ENCODE results near the gene CNNM2.
"Not testable (repeated sequence)": the region's sequence is repeated elsewhere in the genome, so short reads cannot be mapped to it uniquely, and the experiment has no call there.

CNNM2 gene

GRCh38 chr10:103110407-103110806, 192.3 kb downstream of the CNNM2 start:
- H3K27ac Mint-ChIP-seq = no peak overlapping the region
- no peaks in the 10 kb centered on the region for H3K27me3 Mint-ChIP-seq
- H3K9me3 Mint-ChIP-seq = no peaks in the 10 kb centered on the region
- peaks cover 3% of the 10 kb centered on the region for H3K36me3 Mint-ChIP-seq
- no peak overlapping the region for H3K4me3 Mint-ChIP-seq
- peaks cover 16% of the 10 kb centered on the region for H3K4me1 Mint-ChIP-seq

- H3K4me3 Mint-ChIP-seq = no peak overlapping the region
- peaks cover 16% of the 10 kb centered on the region for H3K4me1 Mint-ChIP-seq
- no peaks in the 10 kb centered on the region for H3K9me3 Mint-ChIP-seq
- no peaks in the 10 kb centered on the region for H3K27me3 Mint-ChIP-seq
- peaks cover 2% of the 10 kb centered on the region for H3K36me3 Mint-ChIP-seq
- H3K27ac Mint-ChIP-seq = no peak overlapping the region
Measured at GRCh38 chr10:103111031-103111917, 193.2 kb downstream of the CNNM2 start.

- peaks cover 16% of the 10 kb centered on the region for H3K4me1 Mint-ChIP-seq
- peak overlapping the region; percentile 76 for H3K27ac Mint-ChIP-seq
- H3K27me3 Mint-ChIP-seq = no peaks in the 10 kb centered on the region
- no peak overlapping the region for H3K4me3 Mint-ChIP-seq
- peaks cover 2% of the 10 kb centered on the region for H3K36me3 Mint-ChIP-seq
- H3K9me3 Mint-ChIP-seq = no peaks in the 10 kb centered on the region
Measured at GRCh38 chr10:103111918-103112877, 194.1 kb downstream of the CNNM2 start.

DNA sequence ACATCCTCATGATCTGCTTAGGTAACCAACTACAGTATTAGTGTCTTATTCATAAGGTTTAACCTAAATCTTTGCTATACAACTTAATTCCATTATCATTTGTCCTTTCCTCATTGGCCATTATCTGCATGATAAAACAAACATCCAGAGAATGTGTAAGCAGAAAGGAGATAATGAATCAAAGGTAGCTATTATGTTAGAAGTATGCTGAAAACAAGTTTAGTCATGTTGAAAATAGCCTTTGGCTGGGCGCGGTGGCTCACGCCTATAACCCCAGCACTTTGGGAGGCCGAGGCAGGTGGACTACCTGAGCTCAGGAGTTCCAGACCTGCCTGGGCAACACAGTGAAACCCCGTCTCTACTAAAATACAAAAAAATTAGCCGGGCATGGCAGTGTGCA, 196.8 kb downstream of the CNNM2 start:
- Mint-ChIP-seq H3K9me3 (no peaks in the 10 kb centered on the region), H3K27me3 (no peaks in the 10 kb centered on the region), H3K4me1 (peaks cover 19% of the 10 kb centered on the region), H3K36me3 (no peaks in the 10 kb centered on the region), H3K27ac (no peak overlapping the region), H3K4me3 (no peak overlapping the region)

DNA sequence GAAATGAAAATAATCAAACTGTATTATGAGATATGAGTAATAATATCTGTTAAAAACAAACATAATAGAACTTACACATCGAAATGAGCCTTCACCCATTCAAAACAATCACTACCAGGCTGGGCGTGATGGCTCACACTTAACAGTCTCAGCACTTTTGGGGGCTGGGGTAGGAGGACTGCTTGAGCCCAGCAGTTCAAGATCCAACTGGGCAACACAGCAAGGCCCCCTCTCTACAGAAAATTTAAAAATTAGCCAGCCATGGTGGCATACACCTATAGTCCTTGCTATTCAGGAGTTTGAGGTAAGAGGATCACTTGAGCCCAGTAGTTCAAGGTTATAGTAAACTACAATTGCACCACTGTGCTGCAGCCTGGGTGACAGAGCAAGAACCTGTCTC, 199.2 kb downstream of the CNNM2 start:
- H3K4me3 Mint-ChIP-seq = no peak overlapping the region
- no peaks in the 10 kb centered on the region for H3K36me3 Mint-ChIP-seq
- H3K27me3 Mint-ChIP-seq = no peaks in the 10 kb centered on the region
- peaks cover 10% of the 10 kb centered on the region for H3K4me1 Mint-ChIP-seq
- H3K9me3 Mint-ChIP-seq = no peaks in the 10 kb centered on the region
- H3K27ac Mint-ChIP-seq = no peak overlapping the region

DNA sequence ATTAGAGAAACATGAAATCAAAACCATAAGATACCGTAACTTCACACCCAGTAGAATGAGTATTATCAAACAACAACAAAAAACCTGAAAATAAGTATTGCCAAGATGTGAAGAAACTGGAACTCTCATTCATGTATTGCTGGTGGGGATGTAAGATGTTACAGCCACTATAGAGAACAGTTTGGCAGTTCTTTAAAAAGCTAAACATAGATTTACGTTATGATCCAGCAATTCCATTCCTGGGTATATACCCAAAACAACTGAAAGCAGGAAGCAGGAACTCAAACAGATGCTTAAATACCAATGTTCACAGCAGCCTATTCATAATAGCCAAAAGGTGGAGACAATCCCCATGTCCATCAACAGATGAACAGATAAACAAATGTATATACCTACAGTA, 202.5 kb downstream of the CNNM2 start:
- H3K4me1 Mint-ChIP-seq = peaks cover 27% of the 10 kb centered on the region
- H3K9me3 Mint-ChIP-seq = no peaks in the 10 kb centered on the region
- no peak overlapping the region for H3K4me3 Mint-ChIP-seq
- no peak overlapping the region for H3K27ac Mint-ChIP-seq
- H3K36me3 Mint-ChIP-seq = no peaks in the 10 kb centered on the region
- H3K27me3 Mint-ChIP-seq = no peaks in the 10 kb centered on the region

GRCh38 chr10:103120977-103121735, 203.1 kb downstream of the CNNM2 start:
- Mint-ChIP-seq H3K27me3 (no peaks in the 10 kb centered on the region), H3K27ac (no peak overlapping the region), H3K36me3 (peaks cover 3% of the 10 kb centered on the region), H3K4me3 (no peak overlapping the region), H3K4me1 (peaks cover 33% of the 10 kb centered on the region), H3K9me3 (no peaks in the 10 kb centered on the region)

DNA sequence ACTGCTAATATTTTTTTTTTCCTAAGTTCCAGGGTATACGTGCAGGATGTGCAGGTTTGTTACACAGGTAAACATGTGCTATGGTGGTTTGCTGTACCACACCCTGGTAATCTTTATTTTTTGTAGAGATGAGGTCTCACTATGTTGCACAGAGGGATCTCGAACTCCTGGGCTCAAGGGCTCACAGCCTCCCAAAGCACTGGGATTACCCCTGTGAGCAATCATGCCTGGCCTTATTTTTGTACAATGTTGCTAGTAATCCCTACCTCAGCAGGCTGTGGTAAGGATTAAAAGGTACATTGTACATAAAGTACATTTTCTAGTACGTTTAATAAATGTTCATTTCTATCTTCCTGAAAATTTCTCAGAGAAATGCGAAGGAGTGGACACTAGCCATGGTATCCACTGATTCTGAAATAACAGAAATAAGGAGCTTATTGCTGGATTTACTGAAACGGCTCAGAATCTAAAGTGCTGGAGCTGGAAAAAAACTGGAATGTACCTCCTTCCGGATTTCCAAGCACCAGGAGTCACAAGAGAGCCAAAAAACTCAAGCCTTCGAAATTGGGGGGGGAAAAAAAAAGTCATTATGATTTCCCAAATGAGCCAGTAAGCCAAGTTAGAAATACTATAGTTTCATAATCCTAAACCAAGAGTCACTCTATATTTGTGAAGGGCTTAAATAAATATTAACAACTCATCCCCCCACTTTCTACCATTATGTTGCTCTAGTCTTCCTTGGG, 205.4 kb downstream of the CNNM2 start:
- Mint-ChIP-seq H3K27ac (no peak overlapping the region), H3K4me1 (peaks cover 31% of the 10 kb centered on the region), H3K9me3 (no peaks in the 10 kb centered on the region), H3K36me3 (peaks cover 5% of the 10 kb centered on the region), H3K27me3 (no peaks in the 10 kb centered on the region), H3K4me3 (no peak overlapping the region)

- peaks cover 31% of the 10 kb centered on the region for H3K4me1 Mint-ChIP-seq
- no peak overlapping the region for H3K27ac Mint-ChIP-seq
Measured at GRCh38 chr10:103124420-103125096, 206.5 kb downstream of the CNNM2 start.

DNA sequence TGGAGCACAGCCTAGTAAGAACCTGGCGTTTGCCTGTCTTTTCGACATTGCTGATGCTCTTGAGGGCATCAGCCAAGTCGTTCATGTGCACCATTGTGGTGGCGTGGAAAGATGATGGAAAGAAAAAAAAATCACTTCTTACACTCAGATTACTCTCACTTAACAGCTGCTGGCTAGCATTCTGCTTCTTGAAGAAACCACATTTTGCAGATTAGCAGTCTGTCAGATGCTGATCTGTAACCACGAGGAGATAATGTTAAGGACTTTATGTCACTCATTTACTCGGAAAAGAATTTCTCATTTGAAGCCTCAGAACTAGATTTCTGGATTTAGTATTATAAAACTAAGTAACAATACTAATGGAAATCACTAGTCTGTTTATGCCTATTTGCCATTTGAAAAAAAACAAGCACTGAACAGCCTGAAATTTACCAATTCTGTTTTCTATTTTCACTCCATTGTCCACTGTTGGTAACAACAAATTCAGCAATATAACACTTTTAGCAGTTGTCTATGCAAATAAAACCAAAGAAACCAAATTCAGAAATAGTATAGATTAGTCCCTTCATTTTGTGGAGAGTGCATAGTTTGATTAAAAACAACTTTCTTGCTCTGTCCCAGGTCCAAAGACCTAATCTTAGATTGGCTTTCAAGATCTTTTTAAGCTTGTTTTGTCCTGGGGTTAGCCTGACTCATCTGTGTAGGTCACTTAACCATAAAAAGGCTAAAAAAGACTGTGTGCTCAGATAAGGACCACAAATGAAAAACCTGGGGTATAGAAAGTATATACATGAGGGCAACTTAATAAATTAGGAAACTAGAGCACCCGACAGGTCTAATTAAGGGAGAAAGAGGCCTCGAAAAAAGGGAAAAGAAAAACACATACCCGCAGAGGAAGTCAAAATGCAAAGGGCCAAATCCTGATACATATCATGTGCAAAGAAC, 207.5 kb downstream of the CNNM2 start:
- no peaks in the 10 kb centered on the region for H3K9me3 Mint-ChIP-seq
- H3K4me3 Mint-ChIP-seq = no peak overlapping the region
- H3K36me3 Mint-ChIP-seq = peaks cover 6% of the 10 kb centered on the region
- H3K4me1 Mint-ChIP-seq = peaks cover 31% of the 10 kb centered on the region
- H3K27me3 Mint-ChIP-seq = no peaks in the 10 kb centered on the region
- no peak overlapping the region for H3K27ac Mint-ChIP-seq

More at GRCh38 chr10:103124420-103125096, 206.5 kb downstream of the CNNM2 start:
- H3K9me3 Mint-ChIP-seq = no peaks in the 10 kb centered on the region
- H3K4me3 Mint-ChIP-seq = no peak overlapping the region
- H3K27me3 Mint-ChIP-seq = no peaks in the 10 kb centered on the region
- H3K36me3 Mint-ChIP-seq = peaks cover 5% of the 10 kb centered on the region

GRCh38 chr10:103127241-103127640, 209.1 kb downstream of the CNNM2 start:
- Mint-ChIP-seq H3K4me1 (peaks cover 37% of the 10 kb centered on the region), H3K27me3 (no peaks in the 10 kb centered on the region), H3K27ac (no peak overlapping the region), H3K4me3 (no peak overlapping the region), H3K9me3 (no peaks in the 10 kb centered on the region), H3K36me3 (peaks cover 16% of the 10 kb centered on the region)

DNA sequence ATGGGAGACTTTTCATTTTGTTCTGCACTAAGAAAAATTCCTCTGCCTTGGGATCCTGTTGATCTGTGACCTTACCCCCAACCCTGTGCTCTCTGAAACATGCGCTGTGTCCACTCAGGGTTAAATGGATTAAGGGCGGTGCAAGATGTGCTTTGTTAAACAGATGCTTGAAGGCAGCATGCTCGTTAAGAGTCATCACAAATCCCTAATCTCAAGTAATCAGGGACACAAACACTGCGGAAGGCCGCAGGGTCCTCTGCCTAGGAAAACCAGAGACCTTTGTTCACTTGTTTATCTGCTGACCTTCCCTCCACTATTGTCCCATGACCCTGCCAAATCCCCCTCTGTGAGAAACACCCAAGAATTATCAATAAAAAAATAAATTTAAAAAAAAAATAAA, 212.1 kb downstream of the CNNM2 start:
- not testable (repeated sequence) for H3K4me3 Mint-ChIP-seq, H3K9me3 Mint-ChIP-seq

GRCh38 chr10:103130910-103131309, 212.8 kb downstream of the CNNM2 start:
- no peaks in the 10 kb centered on the region for H3K9me3 Mint-ChIP-seq
- H3K4me1 Mint-ChIP-seq = peaks cover 32% of the 10 kb centered on the region
- H3K4me3 Mint-ChIP-seq = no peak overlapping the region
- H3K36me3 Mint-ChIP-seq = peaks cover 32% of the 10 kb centered on the region
- H3K27ac Mint-ChIP-seq = peak overlapping the region; percentile 30
- no peaks in the 10 kb centered on the region for H3K27me3 Mint-ChIP-seq

More for the DNA sequence above, 212.1 kb downstream of the CNNM2 start:
- not testable (repeated sequence) for H3K27ac Mint-ChIP-seq, H3K27me3 Mint-ChIP-seq
- peaks cover 31% of the 10 kb centered on the region for H3K36me3 Mint-ChIP-seq
- peaks cover 34% of the 10 kb centered on the region for H3K4me1 Mint-ChIP-seq

Data from activated naive CD4-positive, alpha-beta T cell treated with anti-CD3 and anti-CD28 coated beads, Interleukin-2, amount 50 U/mL, for 24 hours (primary cell).